ENCODE measurements around the gene TBL3. TPM values are rescaled to one million over a fixed set of nuclear protein-coding genes. Genes with fewer than 3 reads are reported as not detected.

TBL3 gene
- total and polyA plus RNA-seq, 9 of the 15 experiments (the other 6 are each of a cell fraction or from before 2014, with no cell fraction given), result 0.97 to 117 (median 24.5) TPM

DNA sequence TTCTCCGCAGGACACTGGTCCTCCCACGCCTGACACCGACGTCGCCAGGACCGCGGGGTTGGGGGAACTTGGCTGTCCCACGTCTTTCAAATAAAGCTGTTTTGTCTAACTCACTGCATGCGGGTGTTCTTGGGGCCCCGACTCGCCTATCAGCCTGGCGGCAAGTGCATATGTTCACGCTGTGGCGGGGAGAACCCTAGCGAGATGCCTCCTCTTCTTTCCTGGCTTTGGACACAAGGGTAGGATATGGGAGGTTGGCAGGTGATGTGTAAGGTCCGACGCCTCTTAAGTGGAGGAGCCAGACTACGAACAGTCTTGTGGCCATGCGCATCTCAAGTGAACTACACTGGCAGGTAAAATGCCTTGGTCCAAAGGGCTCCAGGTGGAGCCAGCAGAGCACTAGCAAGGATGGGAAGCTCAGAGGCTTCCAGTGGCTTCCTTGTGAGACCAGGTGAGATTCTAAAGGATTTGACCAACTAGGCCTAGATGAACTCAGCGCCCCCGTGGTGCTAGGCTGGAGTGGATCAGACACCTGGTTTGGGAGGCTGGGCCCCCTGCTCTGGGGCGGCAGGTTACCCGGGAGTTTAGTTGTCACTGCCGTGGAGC is 6.4 kb upstream of the TBL3 start:
- ChIA-PET CTCF (ENCODE audit: low intra/inter-chr PET ratio) (no interaction called here), POLR2A (interaction anchor here (0.6 to 3.9 kb wide), 48 partner anchors 8 to 923 kb away, joined by 3 to 103 read pairs (median 5); partner anchors contain the start of genes FAHD1, GFER, HAGH and MEIOB)
- H3K9ac ChIP-seq (ENCODE audit: insufficient read depth in 1 of 2, low read depth in 2 of 2, low read length in 2 of 2), result peak overlapping the region; percentile 94 to 100
- peaks cover 33% of the 10 kb centered on the region for H4K20me1 ChIP-seq (replicated peaks; ENCODE audit: control insufficient read depth, insufficient read depth, low read length)
- H3K79me2 ChIP-seq (ENCODE audit: control insufficient read depth, insufficient read depth, low read length), result peaks cover 63% of the 10 kb centered on the region
- H3K36me3 ChIP-seq (ENCODE audit: control insufficient read depth, insufficient read depth, low read length), result peaks cover 36% of the 10 kb centered on the region
- ATAC-seq (no peak), FAIRE-seq (no peak), DNase-seq (ENCODE audit: extremely low read depth in 1 of 4, low spot score in 3 of 4) (no peak)
- H3K9me3 ChIP-seq (replicated peaks; ENCODE audit: control insufficient read depth, insufficient read depth, low read depth, low read length), result no peaks in the 10 kb centered on the region
- H3K4me1 ChIP-seq (replicated peaks in 1 of 2; ENCODE audit: control insufficient read depth in 2 of 2, insufficient read depth in 2 of 2, low read length in 2 of 2), result peaks cover 8 to 48% of the 10 kb centered on the region in 2 experiments; a peak in 3 of 5 replicates
- 1% methylated on average over 23 of the region's 24 CpGs for WGBS (ENCODE audit: insufficient coverage, low coverage, missing lambda C conversion rate)
- in situ Hi-C loops (cut with MboI) (no loop called here), intact Hi-C loops (cut with micrococcal nuclease) (loop anchor here (2.0 kb wide), 1 partner anchor 23 kb away; the partner anchor contains the start of gene MSRB1)
- H3K27me3 ChIP-seq (ENCODE audit: control insufficient read depth in 2 of 2, insufficient read depth in 2 of 2, low read length in 2 of 2), result no peaks in the 10 kb centered on the region
- H2AFZ ChIP-seq (ENCODE audit: low read depth, low read length), result 0 out of 2 replicates have a peak overlapping the region, but pooled peaks have one; percentile 73
- no TSS peak for BruUV-seq (replicated peaks)
- H3K27ac ChIP-seq (ENCODE audit: extremely low read depth, low read depth, low read length), result peak overlapping the region; percentile 85
- peak overlapping the region; percentile 89 for H3K4me3 ChIP-seq
- peak overlapping the region; percentile 86 for H3K4me2 ChIP-seq (ENCODE audit: insufficient read depth, low read length)
- H3K9me1 ChIP-seq (ENCODE audit: control insufficient read depth, insufficient read depth, low read length), result peaks cover 3% of the 10 kb centered on the region
- no peak for TF ChIP-seq HMGN3 (IDR thresholded peaks at IDR 0.05; ENCODE audit: borderline replicate concordance, extremely low read depth, insufficient read length, low read depth, low read length)
- no peak for TF ChIP-seq HOXB6 (CRISPR knock-in tag; IDR thresholded peaks at IDR 0.05; ENCODE audit: borderline replicate concordance)
- TF ChIP-seq, protein P1, sequence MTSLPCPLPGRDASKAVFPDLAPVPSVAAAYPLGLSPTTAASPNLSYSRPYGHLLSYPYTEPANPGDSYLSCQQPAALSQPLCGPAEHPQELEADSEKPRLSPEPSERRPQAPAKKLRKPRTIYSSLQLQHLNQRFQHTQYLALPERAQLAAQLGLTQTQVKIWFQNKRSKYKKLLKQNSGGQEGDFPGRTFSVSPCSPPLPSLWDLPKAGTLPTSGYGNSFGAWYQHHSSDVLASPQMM (CRISPR knock-in tag; IDR thresholded peaks at IDR 0.05), result no peak
- TF ChIP-seq, protein P2, sequence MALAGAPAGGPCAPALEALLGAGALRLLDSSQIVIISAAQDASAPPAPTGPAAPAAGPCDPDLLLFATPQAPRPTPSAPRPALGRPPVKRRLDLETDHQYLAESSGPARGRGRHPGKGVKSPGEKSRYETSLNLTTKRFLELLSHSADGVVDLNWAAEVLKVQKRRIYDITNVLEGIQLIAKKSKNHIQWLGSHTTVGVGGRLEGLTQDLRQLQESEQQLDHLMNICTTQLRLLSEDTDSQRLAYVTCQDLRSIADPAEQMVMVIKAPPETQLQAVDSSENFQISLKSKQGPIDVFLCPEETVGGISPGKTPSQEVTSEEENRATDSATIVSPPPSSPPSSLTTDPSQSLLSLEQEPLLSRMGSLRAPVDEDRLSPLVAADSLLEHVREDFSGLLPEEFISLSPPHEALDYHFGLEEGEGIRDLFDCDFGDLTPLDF (CRISPR knock-in tag; IDR thresholded peaks at IDR 0.05), result no peak
- no peak for TF ChIP-seq HLTF (IDR thresholded peaks at IDR 0.05)
- TF ChIP-seq SIN3A (IDR thresholded peaks at IDR 0.05; ENCODE audit: borderline replicate concordance in 2 of 2, control insufficient read depth in 1 of 2, low read depth in 2 of 2, low read length in 2 of 2), result no peak
- TF ChIP-seq EGR1 (conservative IDR thresholded peaks at IDR 0.05), result peak; percentile 32
- no peak for TF ChIP-seq KDM1A (IDR thresholded peaks at IDR 0.05)
- TF ChIP-seq, protein P3, sequence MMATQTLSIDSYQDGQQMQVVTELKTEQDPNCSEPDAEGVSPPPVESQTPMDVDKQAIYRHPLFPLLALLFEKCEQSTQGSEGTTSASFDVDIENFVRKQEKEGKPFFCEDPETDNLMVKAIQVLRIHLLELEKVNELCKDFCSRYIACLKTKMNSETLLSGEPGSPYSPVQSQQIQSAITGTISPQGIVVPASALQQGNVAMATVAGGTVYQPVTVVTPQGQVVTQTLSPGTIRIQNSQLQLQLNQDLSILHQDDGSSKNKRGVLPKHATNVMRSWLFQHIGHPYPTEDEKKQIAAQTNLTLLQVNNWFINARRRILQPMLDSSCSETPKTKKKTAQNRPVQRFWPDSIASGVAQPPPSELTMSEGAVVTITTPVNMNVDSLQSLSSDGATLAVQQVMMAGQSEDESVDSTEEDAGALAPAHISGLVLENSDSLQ (IDR thresholded peaks at IDR 0.05), result no peak
- TF ChIP-seq KDM5B (IDR thresholded peaks at IDR 0.05; ENCODE audit: insufficient replicate concordance, low read depth, low read length), result peak; percentile 25
- peak; percentile 43; the same call in 1 of the 2 replicates for TF ChIP-seq SP1 (CRISPR knock-in tag; IDR thresholded peaks at IDR 0.05)
- TF ChIP-seq U2AF1 (optimal IDR thresholded peaks at IDR 0.05; ENCODE audit: low read depth, low read length), result no peak
- TF ChIP-seq HMG20B (CRISPR knock-in tag; IDR thresholded peaks at IDR 0.05), result no peak
- TF ChIP-seq ZBTB1 (CRISPR knock-in tag; IDR thresholded peaks at IDR 0.05; ENCODE audit: borderline replicate concordance, low read depth), result 0 out of 2 replicates have a peak, but pooled peaks have one; percentile 14
- no peak for TF ChIP-seq RNF2 (IDR thresholded peaks at IDR 0.05)
- TF ChIP-seq CBFA2T2 (conservative IDR thresholded peaks at IDR 0.05), result no peak
- no peak for TF ChIP-seq EP400 (IDR thresholded peaks at IDR 0.05)
- peak; percentile 15 for TF ChIP-seq CHD1 (IDR thresholded peaks at IDR 0.05; ENCODE audit: low read length)
- TF ChIP-seq MTA2 (IDR thresholded peaks at IDR 0.05; ENCODE audit: low read depth), result no peak
- TF ChIP-seq ZC3H4 (CRISPR knock-in tag; IDR thresholded peaks at IDR 0.05; ENCODE audit: borderline replicate concordance), result 0 out of 2 replicates have a peak, but pooled peaks have one; percentile 71
- no peak for TF ChIP-seq LCOR (CRISPR knock-in tag; IDR thresholded peaks at IDR 0.05)
- TF ChIP-seq GABPB1 (CRISPR knock-in tag; IDR thresholded peaks at IDR 0.05), result no peak
